Adipocyte (in vitro differentiated cells): Measurements from ENCODE around the gene HS3ST4.
"Not testable (repeated sequence)": the region's sequence is repeated elsewhere in the genome, so short reads cannot be mapped to it uniquely, and the experiment has no call there.

Source experiments
- DNase-seq: peaks from one replicate; pipeline ENCODE4 v3.0.0-alpha.2; 2015; ENCODE audit warnings: low read depth
- H3K27me3 ChIP-seq: replicated peaks from 2 replicates; pipeline ENCODE4 v1.7.0; 2013; ENCODE audit warnings: mild to moderate bottlenecking, low read length, moderate library complexity; ENCODE audit not compliant: control insufficient read depth, insufficient read depth
- H3K36me3 ChIP-seq: 2 replicates; pipeline ENCODE4 v1.7.0; 2013; ENCODE audit warnings: low read length, mild to moderate bottlenecking, moderate library complexity; ENCODE audit not compliant: control insufficient read depth, insufficient read depth, severe bottlenecking
- H3K4me1 ChIP-seq: 2 replicates; pipeline ENCODE4 v1.7.0; 2013; ENCODE audit warnings: mild to moderate bottlenecking, low read length, moderate library complexity; ENCODE audit not compliant: control insufficient read depth, insufficient read depth
- H3K4me3 ChIP-seq: 2 replicates; pipeline ENCODE4 v1.7.0; 2013; ENCODE audit warnings: mild to moderate bottlenecking, low read length, moderate library complexity
- H3K9ac ChIP-seq: 2 replicates; pipeline ENCODE4 v1.7.0; 2013; ENCODE audit warnings: mild to moderate bottlenecking, low read length, moderate library complexity
- H3K9me3 ChIP-seq: 2 replicates; pipeline ENCODE4 v1.7.0; 2013; ENCODE audit warnings: mild to moderate bottlenecking, low read length, moderate library complexity; ENCODE audit not compliant: control insufficient read depth

Gene HS3ST4

GRCh38 chr16:26005336-26005735 lies 313.6 kb downstream of the HS3ST4 start:
- H3K4me3 ChIP-seq = no peak overlapping the region
- H3K4me1 ChIP-seq = no peaks in the 10 kb centered on the region
- H3K27me3 ChIP-seq = no peaks in the 10 kb centered on the region
- no peak overlapping the region for H3K9ac ChIP-seq
- no peak for DNase-seq
- H3K9me3 ChIP-seq = peaks cover 36% of the 10 kb centered on the region
- H3K36me3 ChIP-seq = no peaks in the 10 kb centered on the region

GRCh38 chr16:26012376-26012775 lies 320.6 kb downstream of the HS3ST4 start:
- DNase-seq = no peak
- Histone ChIP-seq H3K36me3 (no peaks in the 10 kb centered on the region), H3K4me3 (no peak overlapping the region), H3K27me3 (no peaks in the 10 kb centered on the region), H3K9me3 (peaks cover 20% of the 10 kb centered on the region), H3K9ac (no peak overlapping the region), H3K4me1 (no peaks in the 10 kb centered on the region)

- Histone ChIP-seq H3K4me3 (no peak overlapping the region), H3K36me3 (no peaks in the 10 kb centered on the region), H3K27me3 (peaks cover 3% of the 10 kb centered on the region), H3K4me1 (no peaks in the 10 kb centered on the region), H3K9me3 (peaks cover 23% of the 10 kb centered on the region), H3K9ac (no peak overlapping the region)
- no peak for DNase-seq
Observed at GRCh38 chr16:26015776-26016175, 324.0 kb downstream of the HS3ST4 start.

- DNase-seq = no peak
- no peaks in the 10 kb centered on the region for H3K4me1 ChIP-seq
- peaks cover 3% of the 10 kb centered on the region for H3K27me3 ChIP-seq
- H3K9ac ChIP-seq = no peak overlapping the region
- peaks cover 23% of the 10 kb centered on the region for H3K9me3 ChIP-seq
- H3K4me3 ChIP-seq = no peak overlapping the region
- H3K36me3 ChIP-seq = no peaks in the 10 kb centered on the region
Observed at GRCh38 chr16:26016989-26017388, 325.2 kb downstream of the HS3ST4 start.

- no peak overlapping the region for H3K4me3 ChIP-seq
- H3K27me3 ChIP-seq = peaks cover 3% of the 10 kb centered on the region
- H3K9me3 ChIP-seq = peaks cover 23% of the 10 kb centered on the region
- no peak for DNase-seq
- no peaks in the 10 kb centered on the region for H3K4me1 ChIP-seq
- no peaks in the 10 kb centered on the region for H3K36me3 ChIP-seq
- H3K9ac ChIP-seq = no peak overlapping the region
Observed at GRCh38 chr16:26019381-26020242, 327.9 kb downstream of the HS3ST4 start.

DNA sequence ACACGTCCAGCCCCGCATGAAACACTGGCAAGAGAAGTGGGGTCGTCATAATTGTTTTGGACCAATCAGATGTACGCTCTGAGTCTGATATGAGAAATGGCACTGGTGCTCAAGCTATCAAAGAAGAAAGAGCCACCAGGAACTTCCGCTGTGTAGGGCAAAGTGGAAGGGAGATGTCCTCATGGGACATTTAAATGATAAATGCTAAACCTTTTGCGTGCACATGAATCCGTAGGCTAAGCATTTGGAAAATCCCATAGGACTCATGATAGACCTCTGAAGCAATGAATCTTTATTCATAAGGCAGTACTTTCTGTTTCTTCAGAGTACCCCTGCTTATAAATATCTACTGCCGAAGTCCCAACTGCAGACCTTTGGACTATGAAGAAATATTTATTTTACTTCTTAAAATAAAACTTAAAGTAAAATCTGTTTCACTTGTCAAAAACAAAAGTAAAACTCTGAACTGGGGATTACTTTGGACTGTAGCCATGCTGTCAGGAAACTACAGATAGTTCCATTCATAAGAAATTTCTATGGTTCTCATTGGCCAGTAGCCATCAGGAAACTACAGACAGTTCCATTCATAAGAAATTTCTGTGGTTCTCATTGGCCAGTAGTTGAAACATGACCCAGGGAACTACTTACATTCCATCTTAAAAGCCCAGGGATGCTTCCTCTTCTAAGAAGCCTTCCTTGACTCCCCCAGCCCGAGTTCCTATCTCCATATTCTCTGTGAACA lies 335.1 kb downstream of the HS3ST4 start:
- Histone ChIP-seq H3K4me3 (no peak overlapping the region), H3K27me3 (no peaks in the 10 kb centered on the region), H3K9me3 (no peaks in the 10 kb centered on the region), H3K36me3 (no peaks in the 10 kb centered on the region), H3K9ac (no peak overlapping the region), H3K4me1 (no peaks in the 10 kb centered on the region)
- no peak for DNase-seq

- Histone ChIP-seq H3K9me3 (no peaks in the 10 kb centered on the region), H3K9ac (no peak overlapping the region), H3K27me3 (no peaks in the 10 kb centered on the region), H3K36me3 (no peaks in the 10 kb centered on the region), H3K4me3 (no peak overlapping the region), H3K4me1 (no peaks in the 10 kb centered on the region)
- DNase-seq = no peak
Observed at GRCh38 chr16:26031286-26031685, 339.5 kb downstream of the HS3ST4 start.

- H3K27me3 ChIP-seq, H3K4me1 ChIP-seq, H3K9ac ChIP-seq, H3K4me3 ChIP-seq, DNase-seq, H3K9me3 ChIP-seq, H3K36me3 ChIP-seq: not testable (repeated sequence)
Observed at GRCh38 chr16:26032661-26033060, 340.9 kb downstream of the HS3ST4 start.

GRCh38 chr16:26041952-26042668 lies 350.4 kb downstream of the HS3ST4 start:
- Histone ChIP-seq H3K4me3 (no peak overlapping the region), H3K36me3 (no peaks in the 10 kb centered on the region), H3K9ac (no peak overlapping the region), H3K4me1 (no peaks in the 10 kb centered on the region), H3K27me3 (no peaks in the 10 kb centered on the region), H3K9me3 (peaks cover 3% of the 10 kb centered on the region)
- no peak for DNase-seq

GRCh38 chr16:26050472-26050871 lies 358.7 kb downstream of the HS3ST4 start:
- Histone ChIP-seq H3K27me3 (no peaks in the 10 kb centered on the region), H3K9ac (no peak overlapping the region), H3K36me3 (no peaks in the 10 kb centered on the region), H3K9me3 (peaks cover 2% of the 10 kb centered on the region), H3K4me3 (no peak overlapping the region), H3K4me1 (no peaks in the 10 kb centered on the region)
- DNase-seq = no peak

GRCh38 chr16:26051063-26051462 lies 359.3 kb downstream of the HS3ST4 start:
- DNase-seq = no peak
- peaks cover 2% of the 10 kb centered on the region for H3K9me3 ChIP-seq
- H3K36me3 ChIP-seq = no peaks in the 10 kb centered on the region
- no peak overlapping the region for H3K9ac ChIP-seq
- no peaks in the 10 kb centered on the region for H3K27me3 ChIP-seq
- no peak overlapping the region for H3K4me3 ChIP-seq
- no peaks in the 10 kb centered on the region for H3K4me1 ChIP-seq
